Skeletal muscle satellite cell (primary cell): ENCODE results near the gene GCLM.
"Not testable (repeated sequence)": the region's sequence is repeated elsewhere in the genome, so short reads cannot be mapped to it uniquely, and the experiment has no call there.

Experiments
- H3K27me3 ChIP-seq: 2 replicates; pipeline ENCODE4 v1.7.0; 2013; ENCODE audit warnings: low read length; ENCODE audit not compliant: control insufficient read depth, insufficient read depth
- H3K36me3 ChIP-seq: 2 replicates; pipeline ENCODE4 v1.7.0; 2013; ENCODE audit warnings: mild to moderate bottlenecking, control low read depth, low read length; ENCODE audit not compliant: insufficient read depth
- H3K4me1 ChIP-seq: 2 replicates; pipeline ENCODE4 v1.7.0; 2013; ENCODE audit warnings: low read length; ENCODE audit not compliant: control insufficient read depth, insufficient read depth
- H3K4me2 ChIP-seq: 2 replicates; pipeline ENCODE4 v1.7.0; 2013; ENCODE audit warnings: mild to moderate bottlenecking, low read length
- H3K4me3 ChIP-seq: 2 replicates; pipeline ENCODE4 v1.7.0; 2013; ENCODE audit warnings: low read length
- H3K9ac ChIP-seq: 2 replicates; pipeline ENCODE4 v1.7.0; 2013; ENCODE audit warnings: mild to moderate bottlenecking, low read depth, low read length, moderate library complexity
- H3K9me3 ChIP-seq: replicated peaks from 2 replicates; pipeline ENCODE4 v1.7.0; 2013; ENCODE audit warnings: mild to moderate bottlenecking, control low read depth, low read length

The GCLM gene

DNA sequence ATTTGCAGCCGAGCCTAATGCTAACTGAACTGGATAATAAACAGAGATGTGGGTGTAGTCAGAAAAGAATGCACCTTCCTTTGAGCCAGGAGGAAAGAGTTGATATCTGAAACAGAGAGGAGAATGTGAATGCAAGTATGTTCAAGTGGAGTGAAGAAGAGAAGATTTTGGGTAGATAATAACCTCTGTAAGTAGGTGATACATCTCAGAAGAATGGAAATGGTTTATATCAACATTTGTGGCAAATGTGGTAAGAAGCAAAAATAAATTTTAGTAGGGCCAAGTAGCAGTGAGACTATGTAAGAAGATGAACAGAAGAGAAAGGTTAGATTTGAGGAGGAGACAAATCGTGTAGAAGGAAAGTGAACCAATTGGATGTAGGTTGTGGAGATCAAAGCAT, 28.5 kb downstream of the GCLM start:
- Histone ChIP-seq H3K9ac (no peak overlapping the region), H3K9me3 (no peaks in the 10 kb centered on the region), H3K27me3 (no peaks in the 10 kb centered on the region), H3K4me3 (no peak overlapping the region), H3K4me1 (peaks cover 20% of the 10 kb centered on the region), H3K36me3 (peaks cover 29% of the 10 kb centered on the region), H3K4me2 (no peak overlapping the region)

DNA sequence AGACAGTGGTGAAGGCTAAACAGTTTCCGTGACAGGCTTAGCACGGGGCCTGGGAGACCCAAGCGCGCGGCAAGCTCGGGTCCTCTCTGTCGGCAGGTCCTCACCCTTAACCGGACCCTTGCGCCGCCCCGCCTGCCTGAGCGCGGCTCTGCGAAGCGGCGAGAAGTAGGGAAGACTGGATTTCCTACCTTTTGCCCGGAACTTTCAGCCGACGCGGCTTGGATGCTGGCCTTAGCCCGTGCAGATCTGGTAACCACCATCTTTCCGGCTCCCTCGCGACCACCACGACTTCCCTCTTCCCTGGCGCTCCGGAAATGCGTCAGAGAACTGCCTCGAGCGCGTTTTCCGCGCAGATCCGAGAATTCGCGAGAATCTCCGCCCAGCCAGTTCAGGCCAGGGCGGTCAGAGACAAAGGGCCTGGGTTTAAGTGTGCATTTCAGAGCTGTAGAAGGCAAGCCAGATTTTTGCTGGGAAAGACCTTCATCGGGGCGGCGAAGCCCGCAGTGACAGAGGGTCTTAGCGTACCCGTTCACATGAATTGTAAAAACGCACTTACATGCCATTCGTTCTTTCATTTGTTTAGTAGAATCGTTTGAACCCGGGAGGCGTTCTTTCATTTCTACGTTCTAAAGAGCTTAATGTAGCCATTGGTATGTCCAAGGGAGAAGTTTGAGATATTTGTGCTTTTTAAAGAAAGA, 30.2 kb downstream of the GCLM start, which contains the start of gene DNTTIP2:
DNTTIP2 (minus strand) TSS at position 318 of the 698 bp plus-strand sequence; CDS start at position 260, 58 bp downstream.
- Histone ChIP-seq H3K4me1 (peaks cover 20% of the 10 kb centered on the region), H3K4me3 (peak within 1 kb of the TSS; percentile 88), H3K36me3 (peaks cover 39% of the 10 kb centered on the region), H3K9me3 (no peaks in the 10 kb centered on the region), H3K9ac (peak within 1 kb of the TSS; percentile 96), H3K4me2 (peak within 1 kb of the TSS; percentile 90), H3K27me3 (no peaks in the 10 kb centered on the region)

DNA sequence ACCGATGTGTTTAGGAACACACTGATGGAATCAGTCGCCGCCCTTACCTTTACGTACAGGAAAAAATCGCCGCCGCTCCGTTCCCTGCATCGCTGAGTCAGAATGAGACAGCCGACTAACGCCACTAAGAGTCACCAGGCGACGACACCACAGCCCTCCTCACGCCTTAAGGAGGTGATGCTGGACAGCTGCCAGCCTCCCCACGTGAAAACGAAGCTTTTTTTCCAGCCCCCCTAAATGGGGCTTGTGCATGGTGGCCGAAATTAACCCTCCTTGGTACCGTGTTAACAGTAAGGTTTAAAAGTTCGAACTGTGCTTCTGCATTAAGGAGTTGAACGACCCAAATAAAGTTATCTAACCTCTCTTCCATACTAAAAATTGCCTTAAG, 30.7 kb downstream of the GCLM start:
- peak overlapping the region; percentile 96 for H3K9ac ChIP-seq
- peaks cover 39% of the 10 kb centered on the region for H3K36me3 ChIP-seq
- no peaks in the 10 kb centered on the region for H3K27me3 ChIP-seq
- H3K4me2 ChIP-seq = peak overlapping the region; percentile 89
- peak overlapping the region; percentile 88 for H3K4me3 ChIP-seq
- peaks cover 20% of the 10 kb centered on the region for H3K4me1 ChIP-seq
- no peaks in the 10 kb centered on the region for H3K9me3 ChIP-seq

DNA sequence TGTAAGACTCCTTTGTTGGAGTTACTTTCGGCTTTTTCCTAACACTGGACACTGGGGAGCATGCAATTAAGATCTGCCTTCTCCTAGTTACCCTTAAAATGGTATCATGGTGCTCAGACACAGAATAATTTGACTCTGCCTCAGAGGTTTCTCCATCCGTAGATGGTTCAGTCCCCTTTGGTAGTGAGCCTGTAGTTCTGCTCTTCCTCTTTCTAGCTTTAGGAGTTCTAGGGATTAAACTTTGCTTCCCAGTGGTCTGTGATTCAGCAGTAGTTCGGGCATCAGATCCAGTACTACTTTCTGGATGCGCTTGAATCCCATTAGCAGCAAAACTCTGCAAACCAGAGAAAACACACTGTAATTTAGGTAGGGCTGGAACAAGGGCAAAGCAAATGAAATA, 31.7 kb downstream of the GCLM start:
- Histone ChIP-seq H3K27me3 (no peaks in the 10 kb centered on the region), H3K4me1 (peaks cover 20% of the 10 kb centered on the region), H3K4me2 (peak overlapping the region; percentile 89), H3K36me3 (peaks cover 37% of the 10 kb centered on the region), H3K9ac (peak overlapping the region; percentile 96), H3K4me3 (no peak overlapping the region), H3K9me3 (no peaks in the 10 kb centered on the region)

DNA sequence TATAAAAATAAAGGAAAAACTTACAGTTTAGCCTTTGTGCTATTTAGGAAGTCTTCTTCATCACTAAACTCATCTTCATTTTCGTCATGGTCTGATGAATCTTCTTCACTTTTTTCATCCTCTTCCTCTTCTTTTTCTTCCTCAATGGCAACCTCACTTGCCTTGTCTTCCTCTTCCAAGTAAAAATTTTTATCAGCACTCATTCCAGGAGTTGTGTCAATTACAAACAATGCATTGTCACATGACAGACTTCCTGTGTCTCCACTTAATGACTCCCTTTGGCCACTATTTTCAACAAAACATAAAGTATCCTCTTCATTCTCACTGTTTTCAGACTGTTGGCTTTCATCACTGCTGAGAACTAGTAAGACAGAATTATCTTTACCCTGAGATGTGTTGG, 33.0 kb downstream of the GCLM start:
- H3K27me3 ChIP-seq = no peaks in the 10 kb centered on the region
- no peaks in the 10 kb centered on the region for H3K9me3 ChIP-seq
- H3K4me3 ChIP-seq = no peak overlapping the region
- no peak overlapping the region for H3K9ac ChIP-seq
- H3K4me1 ChIP-seq = peaks cover 20% of the 10 kb centered on the region
- peak overlapping the region; percentile 4 for H3K4me2 ChIP-seq
- peaks cover 44% of the 10 kb centered on the region for H3K36me3 ChIP-seq

DNA sequence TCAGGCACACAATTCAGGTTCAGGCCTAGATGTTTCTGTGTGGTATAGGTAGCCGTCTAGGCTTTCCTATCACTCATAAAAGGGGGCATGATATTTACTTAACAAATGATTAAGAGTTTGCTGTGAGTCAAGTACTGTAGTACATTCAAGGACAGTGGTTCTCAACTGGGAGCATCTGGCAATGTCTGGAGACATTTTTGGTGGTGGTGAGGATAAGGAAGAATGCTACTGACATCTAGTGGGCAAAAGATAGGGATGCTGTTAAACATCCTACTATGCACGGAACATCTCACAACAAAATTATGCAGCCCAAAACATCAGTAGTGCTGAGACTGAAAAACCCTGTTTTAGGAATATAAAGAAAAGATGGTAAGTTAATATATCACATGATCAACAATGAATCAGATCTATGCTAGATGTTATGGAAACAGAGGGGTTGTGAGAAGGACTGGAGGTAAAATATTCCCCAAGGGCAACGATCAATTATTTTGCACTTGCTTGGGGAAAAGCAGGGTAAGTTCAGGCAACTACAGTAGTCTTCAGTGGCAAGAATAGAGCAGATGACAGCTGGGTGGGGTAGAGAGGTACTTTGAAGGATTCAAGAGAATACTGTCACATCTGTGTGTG, 35.1 kb downstream of the GCLM start:
- Histone ChIP-seq H3K9me3 (no peaks in the 10 kb centered on the region), H3K4me3 (no peak overlapping the region), H3K4me1 (peaks cover 14% of the 10 kb centered on the region), H3K27me3 (no peaks in the 10 kb centered on the region), H3K4me2 (no peak overlapping the region), H3K36me3 (peaks cover 64% of the 10 kb centered on the region), H3K9ac (no peak overlapping the region)

DNA sequence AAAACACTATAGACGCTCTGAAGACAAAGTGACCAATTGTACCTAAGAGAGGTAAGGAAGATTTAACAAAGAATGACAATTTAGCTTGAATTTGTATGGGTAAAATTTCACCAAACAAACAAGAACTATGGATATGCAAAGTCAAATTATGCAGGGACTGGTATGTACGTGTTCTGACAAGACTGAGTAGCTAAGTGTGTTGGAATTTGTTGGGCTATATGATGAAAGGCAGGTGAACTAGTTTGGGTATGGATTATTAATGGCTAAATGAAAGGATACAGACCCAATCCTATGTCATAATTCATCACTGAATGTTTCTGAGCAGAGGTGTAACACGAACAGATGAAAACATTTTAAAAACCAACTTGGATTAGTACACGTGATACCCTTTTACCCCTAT, 37.9 kb downstream of the GCLM start:
- H3K36me3 ChIP-seq = peaks cover 54% of the 10 kb centered on the region
- no peaks in the 10 kb centered on the region for H3K27me3 ChIP-seq
- H3K4me3 ChIP-seq = no peak overlapping the region
- no peak overlapping the region for H3K4me2 ChIP-seq
- no peak overlapping the region for H3K9ac ChIP-seq
- H3K4me1 ChIP-seq = peaks cover 4% of the 10 kb centered on the region
- H3K9me3 ChIP-seq = no peaks in the 10 kb centered on the region

DNA sequence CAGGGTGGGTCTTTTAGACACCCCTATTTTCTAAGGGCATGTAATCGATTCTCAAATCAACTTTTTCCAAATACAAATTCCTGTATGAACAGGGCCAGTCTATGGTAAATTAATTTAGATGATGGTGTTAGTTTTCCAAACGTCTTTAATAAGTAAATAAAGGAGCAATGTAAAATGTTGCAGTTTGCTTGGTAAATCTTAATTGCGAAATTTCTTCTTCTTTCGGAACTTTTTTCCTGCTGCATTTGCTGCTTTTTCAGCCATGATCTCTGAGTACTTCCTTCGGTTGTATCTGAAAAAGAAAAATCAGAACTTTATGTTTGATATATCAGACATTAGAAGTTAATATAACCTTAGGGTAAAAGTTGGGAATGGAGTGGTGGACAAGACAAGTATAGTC, 39.6 kb downstream of the GCLM start:
- Histone ChIP-seq H3K36me3 (peaks cover 47% of the 10 kb centered on the region), H3K27me3 (no peaks in the 10 kb centered on the region)

DNA sequence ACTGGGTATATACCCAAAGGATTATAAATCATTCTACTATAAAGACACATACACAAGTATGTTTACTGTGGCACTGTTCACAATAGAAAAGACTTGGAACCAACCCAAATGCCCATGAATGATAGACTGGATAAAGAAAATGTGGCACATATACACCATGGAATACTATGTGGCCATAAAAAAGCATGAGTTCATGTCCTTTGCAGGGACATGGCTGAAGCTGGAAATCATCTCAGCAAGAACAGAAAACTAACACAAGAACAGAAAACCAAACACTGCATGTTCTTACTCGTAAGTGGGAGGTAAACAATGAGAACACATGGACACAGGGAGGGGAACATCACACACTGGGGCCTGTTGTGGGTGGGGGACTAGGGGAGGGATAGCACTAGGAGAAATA, 40.7 kb downstream of the GCLM start:
- H3K9ac ChIP-seq, H3K4me3 ChIP-seq, H3K4me1 ChIP-seq, H3K27me3 ChIP-seq, H3K4me2 ChIP-seq, H3K9me3 ChIP-seq: not testable (repeated sequence)
- peaks cover 41% of the 10 kb centered on the region for H3K36me3 ChIP-seq

More for the DNA sequence above, 39.6 kb downstream of the GCLM start:
- Histone ChIP-seq H3K4me3 (no peak overlapping the region), H3K4me1 (no peaks in the 10 kb centered on the region), H3K9ac (no peak overlapping the region), H3K9me3 (no peaks in the 10 kb centered on the region), H3K4me2 (no peak overlapping the region)

DNA sequence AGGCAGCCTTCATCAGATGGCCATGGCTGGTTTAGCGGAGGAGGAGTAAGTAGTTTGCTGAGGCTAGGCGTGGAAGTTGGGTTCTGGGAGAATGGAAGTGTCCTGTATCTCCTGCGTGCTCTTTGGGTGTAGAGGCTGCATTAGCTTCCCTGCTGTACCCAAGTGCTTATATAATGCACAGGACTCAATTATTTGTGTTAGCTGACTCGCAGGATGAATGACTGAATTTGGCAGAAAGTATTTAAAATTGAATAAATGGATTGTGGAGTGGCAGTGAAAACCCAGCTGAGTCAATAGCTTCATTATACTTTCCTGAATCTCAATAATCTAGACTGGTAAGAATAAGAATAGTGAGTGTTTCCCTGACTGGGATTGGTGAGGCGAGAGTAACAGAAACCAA, 44.0 kb downstream of the GCLM start:
- Histone ChIP-seq H3K4me1 (no peaks in the 10 kb centered on the region), H3K4me3 (no peak overlapping the region), H3K9me3 (no peaks in the 10 kb centered on the region), H3K4me2 (no peak overlapping the region), H3K36me3 (peaks cover 15% of the 10 kb centered on the region), H3K27me3 (peaks cover 5% of the 10 kb centered on the region), H3K9ac (no peak overlapping the region)

DNA sequence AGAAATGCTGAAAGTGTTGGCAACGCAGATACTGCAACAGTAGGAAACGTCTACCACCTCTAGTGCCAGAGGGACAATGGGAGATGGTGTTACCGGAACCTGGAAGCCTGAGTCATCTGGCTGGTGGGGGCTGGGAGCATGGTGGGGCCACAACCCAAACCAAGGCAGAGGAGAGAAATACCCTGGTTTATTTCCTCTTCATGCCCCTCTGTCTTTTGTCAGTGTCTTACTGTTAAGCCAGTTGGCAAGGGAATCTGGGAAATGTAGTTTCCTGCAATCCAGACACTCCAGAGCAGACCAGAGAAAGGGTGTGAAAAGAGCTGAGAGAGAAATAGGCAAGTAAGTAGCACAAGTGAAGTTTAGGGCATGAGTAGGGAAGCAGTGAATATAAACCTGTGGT, 45.1 kb downstream of the GCLM start:
- Histone ChIP-seq H3K27me3 (peaks cover 5% of the 10 kb centered on the region), H3K4me3 (no peak overlapping the region), H3K4me2 (no peak overlapping the region), H3K4me1 (no peaks in the 10 kb centered on the region), H3K9ac (no peak overlapping the region), H3K36me3 (peaks cover 5% of the 10 kb centered on the region), H3K9me3 (no peaks in the 10 kb centered on the region)

DNA sequence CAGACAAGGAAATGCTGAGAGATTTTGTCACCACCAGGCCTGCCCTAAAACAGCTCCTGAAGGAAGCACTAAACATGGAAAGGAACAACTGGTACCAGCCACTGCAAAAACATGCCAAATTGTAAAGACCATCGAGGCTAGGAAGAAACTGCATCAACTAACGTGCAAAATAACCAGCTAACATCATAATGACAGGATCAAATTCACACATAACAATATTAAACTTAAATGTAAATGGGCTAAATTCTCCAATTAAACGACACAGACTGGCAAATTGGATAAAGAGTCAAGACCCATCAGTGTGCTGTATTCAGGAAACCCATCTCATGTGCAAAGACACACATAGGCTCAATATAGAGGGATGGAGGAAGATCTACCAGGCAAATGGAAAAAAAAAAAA, 51.6 kb downstream of the GCLM start:
- H3K9ac ChIP-seq, H3K4me1 ChIP-seq, H3K4me2 ChIP-seq, H3K36me3 ChIP-seq, H3K9me3 ChIP-seq, H3K27me3 ChIP-seq, H3K4me3 ChIP-seq: not testable (repeated sequence)
